ENCODE data around the gene SEMA3G. TPM values are rescaled to one million over a fixed set of nuclear protein-coding genes. Genes with fewer than 3 reads are reported as not detected.

Gene SEMA3G
- total and polyA plus RNA-seq, 8 donors, result under 0.01 to 9.6 (median 1.8) TPM

DNA sequence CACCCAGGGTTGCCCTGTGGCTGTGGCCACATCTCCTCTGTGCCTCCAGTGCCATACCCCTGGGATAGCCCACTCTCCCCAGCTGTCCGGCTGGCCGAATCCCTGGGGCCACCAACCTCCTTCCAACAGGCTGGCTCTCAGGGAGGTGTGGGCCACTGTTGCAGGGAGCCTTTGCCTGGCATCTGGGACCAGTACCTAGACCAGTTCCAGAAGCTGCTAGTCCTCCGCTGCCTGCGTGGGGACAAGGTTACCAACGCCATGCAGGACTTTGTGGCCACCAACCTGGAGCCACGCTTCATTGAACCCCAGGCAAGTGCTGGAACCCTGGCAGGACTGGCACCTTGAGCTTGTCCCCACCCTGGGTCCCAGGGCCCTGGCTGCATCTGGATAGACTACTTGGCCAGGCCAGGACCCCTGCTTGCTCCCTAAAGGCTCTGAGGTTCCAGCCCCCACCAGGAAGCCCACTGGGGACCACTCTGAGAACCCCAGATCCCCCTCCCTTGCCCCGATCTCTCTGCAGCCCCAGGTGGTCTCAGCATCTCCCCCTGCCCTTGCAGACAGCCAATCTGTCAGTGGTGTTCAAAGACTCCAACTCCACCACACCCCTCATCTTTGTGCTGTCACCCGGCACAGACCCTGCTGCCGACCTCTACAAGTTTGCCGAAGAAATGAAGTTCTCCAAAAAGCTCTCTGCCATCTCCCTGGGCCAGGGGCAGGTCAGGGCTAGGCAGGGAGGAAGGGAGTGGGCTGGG is 50.0 kb downstream of the SEMA3G start:
- H3K9me3 ChIP-seq, result no peaks in the 10 kb centered on the region
- no peak for DNase-seq
- H3K27me3 ChIP-seq, result no peaks in the 10 kb centered on the region
- H3K4me1 ChIP-seq, result peaks cover 0 to 5% (median 2%) of the 10 kb centered on the region in 4 donors
- H3K27ac ChIP-seq, result no peak overlapping the region
- H3K4me3 ChIP-seq, result no peak overlapping the region
- WGBS, 5 donors, result 85 to 94% (median 89%) methylated on average over 5 to 10 of the region's 10 CpGs
- intact Hi-C loops (cut with DNase I; ENCODE audit: low total_unique reads), result no loop called here
- TF ChIP-seq EP300 (IDR thresholded peaks at IDR 0.05) (no peak), POLR2AphosphoS5 (IDR thresholded peaks at IDR 0.05) (no peak), POLR2A (IDR thresholded peaks at IDR 0.05) (no peak)
- TF ChIP-seq, protein P1, sequence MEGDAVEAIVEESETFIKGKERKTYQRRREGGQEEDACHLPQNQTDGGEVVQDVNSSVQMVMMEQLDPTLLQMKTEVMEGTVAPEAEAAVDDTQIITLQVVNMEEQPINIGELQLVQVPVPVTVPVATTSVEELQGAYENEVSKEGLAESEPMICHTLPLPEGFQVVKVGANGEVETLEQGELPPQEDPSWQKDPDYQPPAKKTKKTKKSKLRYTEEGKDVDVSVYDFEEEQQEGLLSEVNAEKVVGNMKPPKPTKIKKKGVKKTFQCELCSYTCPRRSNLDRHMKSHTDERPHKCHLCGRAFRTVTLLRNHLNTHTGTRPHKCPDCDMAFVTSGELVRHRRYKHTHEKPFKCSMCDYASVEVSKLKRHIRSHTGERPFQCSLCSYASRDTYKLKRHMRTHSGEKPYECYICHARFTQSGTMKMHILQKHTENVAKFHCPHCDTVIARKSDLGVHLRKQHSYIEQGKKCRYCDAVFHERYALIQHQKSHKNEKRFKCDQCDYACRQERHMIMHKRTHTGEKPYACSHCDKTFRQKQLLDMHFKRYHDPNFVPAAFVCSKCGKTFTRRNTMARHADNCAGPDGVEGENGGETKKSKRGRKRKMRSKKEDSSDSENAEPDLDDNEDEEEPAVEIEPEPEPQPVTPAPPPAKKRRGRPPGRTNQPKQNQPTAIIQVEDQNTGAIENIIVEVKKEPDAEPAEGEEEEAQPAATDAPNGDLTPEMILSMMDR (IDR thresholded peaks at IDR 0.05), result no peak
- peaks cover 5 to 63% (median 55%) of the 10 kb centered on the region in 4 donors for H3K36me3 ChIP-seq

GRCh38 chr3:52393959-52394670 is 50.8 kb downstream of the SEMA3G start:
- DNase-seq, result no peak
- Histone ChIP-seq H3K4me3 (no peak overlapping the region), H3K27me3 (no peaks in the 10 kb centered on the region), H3K36me3 (peaks cover 3 to 63% (median 52%) of the 10 kb centered on the region in 4 donors), H3K27ac (no peak overlapping the region), H3K4me1 (no peaks in the 10 kb centered on the region), H3K9me3 (no peaks in the 10 kb centered on the region)
- intact Hi-C loops (cut with DNase I; ENCODE audit: low total_unique reads), result no loop called here
- TF ChIP-seq POLR2A (IDR thresholded peaks at IDR 0.05) (no peak), EP300 (IDR thresholded peaks at IDR 0.05) (no peak), POLR2AphosphoS5 (IDR thresholded peaks at IDR 0.05) (no peak)
- TF ChIP-seq, protein P1 (IDR thresholded peaks at IDR 0.05), result no peak
- WGBS, 5 donors, result 89 to 96% (median 94%) methylated on average over 17 to 18 of the region's 18 CpGs

DNA sequence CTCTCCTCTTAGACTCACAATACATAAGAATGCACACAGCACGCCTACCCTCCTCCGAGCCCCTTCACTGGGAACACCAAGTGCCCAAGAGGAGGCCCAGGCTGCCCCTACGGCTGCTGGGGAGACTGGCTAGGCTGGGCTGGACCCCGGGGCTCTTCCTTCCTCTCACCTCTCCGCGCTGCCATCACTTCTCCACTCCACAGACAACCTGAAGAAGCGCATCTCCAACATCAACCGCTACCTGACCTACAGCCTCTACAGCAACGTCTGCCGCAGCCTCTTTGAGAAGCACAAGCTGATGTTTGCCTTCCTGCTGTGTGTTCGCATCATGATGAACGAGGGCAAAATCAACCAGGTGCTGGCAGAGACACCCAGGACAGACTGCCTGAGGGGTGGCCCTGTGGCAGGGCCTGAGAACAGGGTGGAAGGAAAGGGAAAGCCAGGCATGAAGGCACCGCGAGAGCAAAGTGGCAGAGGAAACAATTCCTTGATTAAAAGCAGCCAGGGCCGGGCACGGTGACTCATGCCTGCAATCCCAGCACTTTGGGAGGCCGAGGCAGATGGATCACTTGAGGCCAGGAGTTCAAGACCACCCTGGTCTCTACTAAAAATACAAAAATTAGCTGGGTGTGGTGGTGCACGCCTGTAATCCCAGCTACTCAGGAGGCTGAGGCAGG is 51.6 kb downstream of the SEMA3G start:
- no peak for DNase-seq
- Histone ChIP-seq H3K27ac (no peak overlapping the region), H3K4me1 (no peaks in the 10 kb centered on the region), H3K36me3 (peaks cover 0 to 64% (median 57%) of the 10 kb centered on the region in 4 donors), H3K9me3 (no peaks in the 10 kb centered on the region), H3K27me3 (no peaks in the 10 kb centered on the region), H3K4me3 (no peak overlapping the region)
- intact Hi-C loops (cut with DNase I; ENCODE audit: low total_unique reads), result no loop called here
- 84 to 91% (median 88%) methylated on average over 17 to 18 of the region's 18 CpGs for WGBS, 5 donors
- TF ChIP-seq, protein P1 (IDR thresholded peaks at IDR 0.05), result no peak
- TF ChIP-seq POLR2A (IDR thresholded peaks at IDR 0.05) (no peak), POLR2AphosphoS5 (IDR thresholded peaks at IDR 0.05) (no peak), EP300 (IDR thresholded peaks at IDR 0.05) (no peak)

- H3K9me3 ChIP-seq, result no peaks in the 10 kb centered on the region
- TF ChIP-seq EP300 (IDR thresholded peaks at IDR 0.05) (no peak), POLR2AphosphoS5 (IDR thresholded peaks at IDR 0.05) (no peak), POLR2A (IDR thresholded peaks at IDR 0.05) (no peak)
- TF ChIP-seq, protein P1 (IDR thresholded peaks at IDR 0.05), result no peak
- H3K4me1 ChIP-seq, result no peaks in the 10 kb centered on the region
- intact Hi-C loops (cut with DNase I; ENCODE audit: low total_unique reads), result no loop called here
- peaks cover 0 to 67% (median 61%) of the 10 kb centered on the region in 4 donors for H3K36me3 ChIP-seq
- no peak for DNase-seq
- 91 to 96% (median 94%) methylated on average over 8 to 16 of the region's 16 CpGs for WGBS, 5 donors
- H3K27ac ChIP-seq, result no peak overlapping the region
- H3K27me3 ChIP-seq, result no peaks in the 10 kb centered on the region
- no peak overlapping the region for H3K4me3 ChIP-seq
Observed at GRCh38 chr3:52392216-52392930, 52.5 kb downstream of the SEMA3G start.

Measured in stomach (tissue), 9 donors.